Stomach (tissue), 9 donors: ENCODE results near the gene TIGD1. TPM values are rescaled to one million over a fixed set of nuclear protein-coding genes. Genes with fewer than 3 reads are reported as not detected.

Source experiments
- DNase-seq, 2 donors: peaks; one replicate each; pipeline versions ENCODE4 v3.0.0 to v3.0.0-alpha.2; 2013 to 2019
- H3K27ac ChIP-seq, 5 donors: fragments of 200-600 bp in 4 of 5; sonication (generic) in 4 of 5; one replicate each; pipeline ENCODE4 v1.5.1; 2013 to 2019; ENCODE audit warnings: mild to moderate bottlenecking in 1 of 5, moderate library complexity in 1 of 5
- H3K27me3 ChIP-seq, 3 donors: fragments of 200-600 bp; sonication (generic); one replicate each; pipeline ENCODE4 v1.5.1; 2017 to 2019; ENCODE audit warnings: mixed run types in 1 of 3
- H3K36me3 ChIP-seq, 4 donors: fragments of 200-600 bp; sonication (generic); 1 replicate in 3 of 4; 2 replicates in 1 of 4; pipeline ENCODE4 v1.5.1; 2016 to 2019
- H3K4me1 ChIP-seq, 4 donors: fragments of 200-600 bp; sonication (generic); one replicate each; pipeline ENCODE4 v1.5.1; 2016 to 2019
- H3K4me3 ChIP-seq, 4 donors: fragments of 200-600 bp; sonication (generic) in 3 of 4; one replicate each; pipeline ENCODE4 v1.5.1; 2016 to 2019; ENCODE audit warnings: mild to moderate bottlenecking in 1 of 4
- H3K9me3 ChIP-seq, 4 donors: fragments of 200-600 bp; sonication (generic); one replicate each; pipeline ENCODE4 v1.5.1; 2016 to 2019
- CTCF ChIP-seq, 7 experiments: fragments of 450-650 bp in 4 of 7; fragments of 200-600 bp in 3 of 7; sonication (generic) in 3 of 7; IDR thresholded peaks; one replicate each; pipeline ENCODE4 v1.5.1; 2016 to 2019; ENCODE audit warnings: antibody characterized with exemption in 7 of 7, control low read depth in 2 of 7, mild to moderate bottlenecking in 1 of 7
- EP300 ChIP-seq: sonication (generic); formaldehyde crosslinking; IDR thresholded peaks from one replicate; pipeline ENCODE4 v1.6.1; 2017; ENCODE audit warnings: antibody characterized with exemption
- POLR2A ChIP-seq, 4 donors: fragments of 450-650 bp; IDR thresholded peaks; one replicate each; pipeline ENCODE4 v1.6.1; 2016; ENCODE audit warnings: antibody characterized with exemption in 4 of 4, control low read depth in 2 of 4, mild to moderate bottlenecking in 1 of 4, moderate library complexity in 1 of 4
- POLR2AphosphoS5 ChIP-seq, 3 donors: sonication (generic); formaldehyde crosslinking; IDR thresholded peaks; one replicate each; pipeline ENCODE4 v1.6.1; 2016; ENCODE audit warnings: antibody characterized with exemption in 3 of 3
- WGBS, 5 donors: extraction: QIAGEN DNeasy Blood & Tissue Kit in 3 of 5; methylation state at CpG; one replicate each; pipeline versions ENCODE4 v1.1.5 to v1.1.7; 2013 to 2018; 5-methylcytosine and 5-hydroxymethylcytosine counted together
- intact Hi-C: fragments of 100-400 bp; cut with DNase I; formaldehyde crosslinking; loops from one replicate; pipeline ENCODE4 v1.15.1; 2023; ENCODE audit warnings: low total_unique reads
- polyA plus RNA-seq, 3 donors: library from polyadenylated mRNA; stranded (reverse); fragments of 200-250 nt; gene quantifications; one replicate each; pipeline ENCODE4 v1.2.3, GENCODE V29; 2013
- total RNA-seq, 5 donors: library from RNA; depleted of rRNA; stranded (reverse); fragments of >200 nt; gene quantifications; one replicate each; pipeline versions ENCODE4 v1.1.0 to v1.2.3, GENCODE V29; 2014 to 2016
- donor health status: healthy with polysubstance abuse.
- donor health status: Bipolar disorder and iron deficiency.
- donor health status: healthy.

TIGD1 gene
- total and polyA plus RNA-seq, 8 donors: 1.2 to 14.5 (median 6.1) TPM

- TF ChIP-seq POLR2AphosphoS5 (IDR thresholded peaks at IDR 0.05) (no peak), CTCF (IDR thresholded peaks at IDR 0.05) (no peak), EP300 (no peak), POLR2A (IDR thresholded peaks at IDR 0.05) (no peak)
- H3K36me3 ChIP-seq: peaks cover 17 to 84% (median 73%) of the 10 kb centered on the region in 4 donors
- WGBS, 5 donors: 89 to 98% (median 95%) methylated on average over 1 of the region's 1 CpG
- intact Hi-C loops: no loop called here
- no peak for DNase-seq
- H3K9me3 ChIP-seq: no peaks in the 10 kb centered on the region
- H3K4me1 ChIP-seq: peaks cover 0 to 21% (median 10%) of the 10 kb centered on the region in 4 donors
- no peak overlapping the region for H3K27ac ChIP-seq
- no peak overlapping the region for H3K4me3 ChIP-seq
- H3K27me3 ChIP-seq: no peaks in the 10 kb centered on the region
Measured at GRCh38 chr2:232575404-232575746, 25.0 kb upstream of the TIGD1 start.

GRCh38 chr2:232574674-232575403 is 24.5 kb upstream of the TIGD1 start:
- Histone ChIP-seq H3K27ac (peak overlapping the region in 3 of 5 donors; percentile 6 to 46 (median 39)), H3K4me1 (peaks cover 0 to 22% (median 11%) of the 10 kb centered on the region in 4 donors), H3K9me3 (no peaks in the 10 kb centered on the region), H3K36me3 (peaks cover 19 to 84% (median 77%) of the 10 kb centered on the region in 4 donors), H3K4me3 (no peak overlapping the region), H3K27me3 (no peaks in the 10 kb centered on the region)
- TF ChIP-seq POLR2AphosphoS5 (IDR thresholded peaks at IDR 0.05) (no peak), CTCF (IDR thresholded peaks at IDR 0.05) (no peak), EP300 (no peak), POLR2A (IDR thresholded peaks at IDR 0.05) (no peak)
- WGBS, 5 donors: 78 to 87% (median 80%) methylated on average over 5 of the region's 5 CpGs
- DNase-seq: no peak
- intact Hi-C loops: no loop called here

GRCh38 chr2:232573771-232574435 is 23.5 kb upstream of the TIGD1 start:
- peaks cover 29 to 89% (median 86%) of the 10 kb centered on the region in 4 donors for H3K36me3 ChIP-seq
- H3K27ac ChIP-seq: peak overlapping the region in 3 of 5 donors; percentile 6 to 46 (median 30)
- H3K9me3 ChIP-seq: no peaks in the 10 kb centered on the region
- H3K4me3 ChIP-seq: no peak overlapping the region
- H3K27me3 ChIP-seq: no peaks in the 10 kb centered on the region
- intact Hi-C loops: no loop called here
- WGBS, 5 donors: 81 to 92% (median 91%) methylated on average over 5 to 8 of the region's 8 CpGs
- no peak for TF ChIP-seq CTCF (IDR thresholded peaks at IDR 0.05)
- TF ChIP-seq POLR2A (IDR thresholded peaks at IDR 0.05): no peak
- TF ChIP-seq EP300: no peak
- no peak for TF ChIP-seq POLR2AphosphoS5 (IDR thresholded peaks at IDR 0.05)
- H3K4me1 ChIP-seq: peaks cover 0 to 14% (median 11%) of the 10 kb centered on the region in 4 donors
- peak in 1 of 2 donors; percentile 28 for DNase-seq

GRCh38 chr2:232573042-232573441 is 22.7 kb upstream of the TIGD1 start:
- Histone ChIP-seq H3K4me1 (peaks cover 0 to 18% (median 11%) of the 10 kb centered on the region in 4 donors), H3K27me3 (no peaks in the 10 kb centered on the region), H3K4me3 (no peak overlapping the region), H3K9me3 (no peaks in the 10 kb centered on the region), H3K27ac (peak overlapping the region in 3 of 5 donors; percentile 15 to 20 (median 18)), H3K36me3 (peaks cover 37 to 98% (median 94%) of the 10 kb centered on the region in 4 donors)
- intact Hi-C loops: no loop called here
- no peak for TF ChIP-seq EP300
- TF ChIP-seq POLR2AphosphoS5 (IDR thresholded peaks at IDR 0.05): no peak
- TF ChIP-seq CTCF (IDR thresholded peaks at IDR 0.05): no peak
- no peak for TF ChIP-seq POLR2A (IDR thresholded peaks at IDR 0.05)
- no peak for DNase-seq
